Stimulated activated naive CD8-positive, alpha-beta T cell treated with anti-CD3 and anti-CD28 coated beads, Interleukin-15, Interleukin-2, amounts not matched to agents 100 ng/mL and 50 ng/mL, for 24 hours (primary cell): ENCODE results near the gene PON3.
A peak's percentile ranks its signal among the peaks of the same experiment; 100 is the strongest.

Experiments used
- H3K27ac Mint-ChIP-seq: one replicate; pipeline ENCODE4 v1.8.0; 2021; ENCODE audit warnings: mild to moderate bottlenecking, mixed read lengths
- H3K27me3 Mint-ChIP-seq: one replicate; pipeline ENCODE4 v1.8.0; 2021; ENCODE audit warnings: mixed read lengths
- H3K36me3 Mint-ChIP-seq: one replicate; pipeline ENCODE4 v1.8.0; 2021; ENCODE audit warnings: low read depth, mixed read lengths
- H3K4me1 Mint-ChIP-seq: one replicate; pipeline ENCODE4 v1.8.0; 2021; ENCODE audit warnings: low read depth, mixed read lengths
- H3K4me3 Mint-ChIP-seq: one replicate; pipeline ENCODE4 v1.8.0; 2021; ENCODE audit warnings: mild to moderate bottlenecking, mixed read lengths
- H3K9me3 Mint-ChIP-seq: one replicate; pipeline ENCODE4 v1.8.0; 2021; ENCODE audit warnings: mixed read lengths

PON3 gene

DNA sequence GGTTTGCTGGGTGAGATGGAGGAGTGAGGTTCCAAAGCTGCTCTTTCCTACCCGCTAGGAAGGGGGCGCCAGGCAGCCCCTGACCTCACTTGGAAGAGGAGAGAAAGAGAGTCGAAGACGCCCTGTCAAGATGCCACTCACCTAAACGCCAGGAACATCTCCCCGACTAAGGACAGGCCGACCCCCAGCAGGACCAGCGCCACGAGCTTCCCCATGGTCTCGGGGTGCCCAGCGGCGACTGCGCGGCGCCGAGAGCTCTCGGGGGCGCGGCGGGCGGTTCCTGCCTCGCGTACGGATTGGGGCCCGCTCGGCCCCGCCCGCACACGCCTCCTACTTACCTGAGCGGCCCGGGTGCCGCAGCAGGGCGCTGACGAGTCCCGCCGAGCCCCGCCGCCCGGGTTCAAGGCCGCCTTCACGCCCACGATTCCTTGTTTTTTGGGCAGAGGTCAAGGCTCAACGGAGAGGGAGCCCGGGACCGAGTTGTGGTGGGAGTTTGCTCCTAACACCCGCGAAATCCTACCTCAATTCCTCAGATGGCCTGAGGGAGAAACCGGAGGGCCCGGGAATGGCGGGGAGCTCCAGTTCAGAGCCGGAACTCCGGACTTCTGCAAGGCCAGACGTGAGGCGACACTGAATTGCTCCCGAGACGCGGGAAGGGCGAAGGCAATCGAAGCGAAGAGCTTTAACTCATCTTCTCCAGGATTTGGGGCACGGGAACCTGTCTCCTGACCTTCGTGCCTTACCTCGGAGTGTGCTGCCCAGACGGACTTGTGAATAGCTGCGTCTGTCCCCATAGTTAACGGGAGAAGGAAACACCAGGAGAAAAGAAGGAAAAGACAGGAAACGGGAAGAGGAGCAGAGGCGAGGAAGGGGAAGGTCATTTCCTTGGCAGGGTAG, at the start of gene PON3:
Gene PON3, minus strand, starts transcription at position 240 of the 897 bp plus-strand sequence. Its CDS starts 25 bp downstream, at position 215.
- Mint-ChIP-seq H3K27me3 (peaks cover 61% of the 10 kb centered on the region), H3K36me3 (no peaks in the 10 kb centered on the region), H3K4me1 (peaks cover 4% of the 10 kb centered on the region), H3K4me3 (peak within 1 kb of the TSS; percentile 70), H3K27ac (no peak within 1 kb of the TSS), H3K9me3 (no peaks in the 10 kb centered on the region)

DNA sequence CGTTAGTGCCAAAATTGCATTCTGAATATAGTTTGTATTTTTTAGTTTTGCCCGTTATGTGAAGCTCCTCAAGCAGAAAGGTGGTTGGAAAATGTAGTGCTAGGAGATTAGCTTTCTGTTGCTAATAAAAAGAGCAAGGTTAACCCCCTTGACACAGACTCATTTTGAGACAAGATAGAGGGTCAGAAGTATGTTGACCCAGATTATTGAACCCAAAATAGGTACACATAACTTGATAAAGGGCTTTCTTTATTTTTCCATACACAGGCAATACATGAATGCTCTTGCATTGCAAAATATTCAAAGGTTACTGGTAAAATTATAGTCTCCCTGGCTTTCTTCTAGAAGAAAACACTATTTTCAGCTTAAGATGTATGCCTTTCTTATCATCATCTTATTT, 48.6 kb upstream of the PON3 start:
- peaks cover 3% of the 10 kb centered on the region for H3K27me3 Mint-ChIP-seq

DNA sequence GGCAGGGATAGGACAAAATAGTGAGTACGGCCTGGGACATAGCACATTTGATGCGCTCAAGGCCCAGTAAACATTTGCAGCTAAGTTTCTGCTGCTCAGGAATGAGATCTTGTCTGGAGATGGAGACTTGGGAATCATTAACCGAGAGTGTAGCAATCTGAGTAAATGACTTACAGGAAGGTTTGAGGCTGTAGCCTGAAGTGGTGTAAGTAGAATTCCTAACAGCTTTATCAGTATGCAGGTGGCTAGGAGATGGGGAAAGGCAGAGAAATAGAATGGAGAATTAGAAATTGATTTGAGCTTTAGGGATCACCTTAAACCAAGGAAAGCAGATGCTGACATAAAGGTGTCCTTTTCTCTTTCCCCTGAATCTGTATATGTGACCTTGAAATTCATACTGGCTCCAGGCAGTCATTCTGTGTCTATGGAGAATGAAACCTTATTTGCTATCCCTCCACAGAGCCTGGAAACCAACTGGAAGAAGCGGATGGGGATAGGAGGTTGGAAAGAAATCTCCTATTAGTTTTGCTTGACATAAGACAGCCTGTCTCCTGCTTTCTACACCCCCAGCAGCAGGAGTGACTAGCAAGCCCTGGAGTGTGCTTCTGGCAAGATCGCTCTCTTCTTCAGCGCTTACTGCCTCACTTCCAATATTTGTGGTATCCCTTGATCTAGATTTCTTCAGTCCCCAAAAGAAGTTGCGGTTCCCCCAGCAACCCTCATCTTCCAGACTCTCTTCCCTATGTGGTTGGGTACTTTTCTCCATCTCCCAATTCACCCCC, 45.1 kb upstream of the PON3 start:
- Mint-ChIP-seq H3K27me3 (no peaks in the 10 kb centered on the region), H3K27ac (no peak overlapping the region), H3K36me3 (no peaks in the 10 kb centered on the region), H3K9me3 (no peaks in the 10 kb centered on the region), H3K4me3 (no peak overlapping the region), H3K4me1 (no peaks in the 10 kb centered on the region)

More for the DNA sequence above, 48.6 kb upstream of the PON3 start:
- Mint-ChIP-seq H3K4me3 (no peak overlapping the region), H3K9me3 (no peaks in the 10 kb centered on the region), H3K4me1 (no peaks in the 10 kb centered on the region), H3K27ac (no peak overlapping the region), H3K36me3 (no peaks in the 10 kb centered on the region)

DNA sequence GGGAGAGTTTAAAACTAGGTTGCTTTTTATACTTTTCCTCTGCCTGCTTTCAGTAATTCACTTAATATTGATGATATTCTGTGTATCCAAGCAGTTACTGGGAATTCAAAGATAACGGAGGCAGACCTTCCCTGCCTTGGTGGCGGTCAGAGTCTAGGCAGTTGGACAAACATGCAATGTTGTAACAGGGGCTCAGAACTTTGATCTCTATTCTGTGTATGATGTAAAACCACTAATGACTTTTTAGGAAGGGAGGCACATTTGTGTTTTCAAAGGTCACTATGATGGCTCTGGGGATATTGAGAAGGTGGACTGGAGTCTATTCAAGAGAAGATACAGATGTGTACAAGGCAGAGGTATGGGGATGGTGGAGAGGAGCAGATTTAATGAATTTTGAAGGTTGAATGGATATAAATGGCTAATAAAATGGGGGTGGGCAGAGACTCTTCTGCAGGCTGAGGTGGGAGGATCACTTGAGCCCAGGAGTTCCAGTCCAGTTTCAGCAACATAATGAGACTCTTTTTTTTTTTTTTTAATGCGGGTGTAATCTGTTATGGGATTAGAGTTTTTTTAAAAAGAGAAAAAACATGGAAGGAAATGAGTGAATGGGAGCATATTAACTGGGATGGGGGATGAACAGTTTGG, 44.3 kb upstream of the PON3 start:
- Mint-ChIP-seq H3K36me3 (no peaks in the 10 kb centered on the region), H3K4me3 (no peak overlapping the region), H3K27ac (no peak overlapping the region), H3K27me3 (peaks cover 3% of the 10 kb centered on the region), H3K9me3 (no peaks in the 10 kb centered on the region), H3K4me1 (peaks cover 4% of the 10 kb centered on the region)

DNA sequence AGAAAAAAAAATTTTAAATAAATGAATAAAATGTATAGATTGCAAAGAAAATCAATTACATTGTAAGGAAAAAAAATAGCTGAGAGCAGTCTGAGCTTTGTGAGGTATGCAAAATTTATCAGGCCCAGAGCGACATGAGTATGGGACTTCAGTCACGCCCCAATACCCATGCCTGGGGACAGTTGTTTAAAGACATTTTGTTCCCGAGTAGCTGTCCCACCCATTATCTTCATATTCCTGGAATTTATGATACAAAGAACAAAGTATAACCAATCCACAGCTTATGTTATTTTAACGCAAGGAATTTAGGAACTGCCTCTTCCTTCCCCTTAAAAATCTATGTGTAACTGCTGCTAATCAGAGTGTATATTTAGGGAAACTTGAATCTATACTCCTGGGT, 40.2 kb upstream of the PON3 start:
- no peak overlapping the region for H3K27ac Mint-ChIP-seq
- H3K9me3 Mint-ChIP-seq = peaks cover 3% of the 10 kb centered on the region
- peaks cover 15% of the 10 kb centered on the region for H3K4me1 Mint-ChIP-seq
- H3K36me3 Mint-ChIP-seq = no peaks in the 10 kb centered on the region
- peaks cover 6% of the 10 kb centered on the region for H3K27me3 Mint-ChIP-seq
- no peak overlapping the region for H3K4me3 Mint-ChIP-seq

DNA sequence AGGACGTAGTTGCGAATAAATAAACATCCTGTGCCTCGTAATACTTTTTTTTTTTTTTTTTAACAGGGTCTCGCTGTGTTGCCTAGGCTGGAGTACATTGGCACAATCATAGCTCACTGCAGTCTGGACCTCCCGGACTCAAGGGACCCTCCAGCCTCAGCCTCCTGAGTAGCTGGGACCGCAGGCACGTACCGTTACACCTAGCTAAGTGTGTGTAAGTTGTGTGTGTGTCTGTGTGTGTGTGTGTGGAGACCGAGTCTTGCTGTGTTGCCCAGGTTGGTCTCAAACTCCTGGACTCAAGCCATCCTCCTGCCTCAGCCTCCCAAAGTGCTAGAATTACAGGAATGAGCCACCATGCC, 39.2 kb upstream of the PON3 start:
- H3K27me3 Mint-ChIP-seq = peaks cover 6% of the 10 kb centered on the region
- peak overlapping the region; percentile 87 for H3K4me3 Mint-ChIP-seq
- H3K27ac Mint-ChIP-seq = peak overlapping the region; percentile 89
- no peaks in the 10 kb centered on the region for H3K36me3 Mint-ChIP-seq
- H3K9me3 Mint-ChIP-seq = peaks cover 3% of the 10 kb centered on the region
- H3K4me1 Mint-ChIP-seq = peaks cover 15% of the 10 kb centered on the region

DNA sequence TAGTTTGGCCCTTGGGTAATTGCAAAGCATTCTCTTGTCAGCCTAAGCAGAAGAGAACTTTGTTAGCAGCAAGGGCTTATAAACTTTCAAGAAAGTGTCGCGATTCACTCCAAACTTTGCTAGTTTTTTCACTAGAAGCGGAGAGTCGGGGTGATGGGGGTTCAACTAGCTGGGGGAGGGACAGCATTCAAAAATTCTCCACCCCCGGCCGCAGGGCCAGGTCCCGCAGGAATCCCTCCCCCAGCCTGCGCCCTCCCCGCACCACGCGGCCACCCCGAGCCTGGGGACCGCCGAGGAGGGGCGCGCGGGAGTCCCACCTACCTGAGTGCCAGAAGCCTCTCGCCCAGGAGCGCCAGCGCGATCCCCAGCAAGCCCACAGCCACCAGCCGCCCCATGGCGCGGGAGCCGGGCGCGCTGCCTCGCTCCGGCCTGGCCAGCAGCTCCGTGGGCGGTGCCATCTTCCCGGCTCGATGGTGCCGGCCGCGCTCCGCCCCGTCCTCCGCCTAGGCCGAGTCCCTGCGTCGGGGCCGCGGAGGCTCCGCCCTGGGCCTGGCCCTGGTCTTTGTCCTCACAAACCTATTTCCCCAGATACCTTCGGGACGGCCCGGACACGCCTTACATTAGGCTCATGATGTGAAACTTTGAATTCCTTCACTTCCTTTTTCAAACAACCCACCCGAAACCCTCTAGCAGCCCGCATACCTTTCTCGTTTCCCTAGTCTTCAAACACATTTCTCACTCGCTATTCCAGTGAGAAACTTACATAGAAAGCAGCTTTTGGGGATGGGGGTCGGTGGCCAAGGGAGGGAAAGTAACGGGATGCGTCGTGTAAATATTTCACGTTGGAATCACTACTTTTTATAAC, 38.6 kb upstream of the PON3 start, which contains the start of gene PON2:
Gene PON2, minus strand, starts transcription at position 472 of the 865 bp plus-strand sequence. Its CDS starts 77 bp downstream, at position 395.
- Mint-ChIP-seq H3K4me3 (peak within 1 kb of the TSS; percentile 87), H3K36me3 (no peaks in the 10 kb centered on the region), H3K4me1 (peaks cover 15% of the 10 kb centered on the region), H3K9me3 (peaks cover 3% of the 10 kb centered on the region), H3K27ac (peak within 1 kb of the TSS; percentile 89), H3K27me3 (peaks cover 6% of the 10 kb centered on the region)

DNA sequence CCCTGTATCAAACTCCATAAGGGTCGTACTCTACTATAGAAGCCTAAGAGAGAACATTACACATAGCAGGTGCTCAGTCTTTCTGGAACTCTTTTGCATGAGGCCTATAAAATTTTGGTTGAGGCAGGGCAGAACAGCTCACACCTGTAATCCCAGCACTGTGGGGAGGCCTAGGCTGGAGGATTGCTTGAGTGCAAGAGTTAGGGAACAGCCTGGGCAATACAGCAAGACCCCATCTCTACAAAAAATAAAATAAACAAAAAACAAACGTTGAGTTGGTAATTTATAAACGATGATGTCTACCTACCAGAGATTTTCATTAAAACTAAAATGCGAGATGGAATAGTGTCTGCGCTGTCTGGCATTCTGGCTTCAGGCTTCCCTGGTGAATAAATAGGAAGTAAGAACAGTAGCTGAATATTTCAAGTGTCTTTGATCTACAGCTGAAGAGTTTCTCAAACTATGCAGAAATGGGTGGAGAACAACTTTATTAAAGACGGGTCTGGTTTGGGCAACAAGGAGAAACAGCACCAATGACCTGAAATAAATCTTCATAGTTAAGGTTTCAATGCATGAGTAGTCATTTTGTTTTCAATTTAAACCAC, 37.9 kb upstream of the PON3 start:
- Mint-ChIP-seq H3K9me3 (peaks cover 3% of the 10 kb centered on the region), H3K27me3 (peaks cover 6% of the 10 kb centered on the region), H3K4me1 (peaks cover 15% of the 10 kb centered on the region), H3K27ac (no peak overlapping the region), H3K36me3 (no peaks in the 10 kb centered on the region), H3K4me3 (peak overlapping the region; percentile 87)

DNA sequence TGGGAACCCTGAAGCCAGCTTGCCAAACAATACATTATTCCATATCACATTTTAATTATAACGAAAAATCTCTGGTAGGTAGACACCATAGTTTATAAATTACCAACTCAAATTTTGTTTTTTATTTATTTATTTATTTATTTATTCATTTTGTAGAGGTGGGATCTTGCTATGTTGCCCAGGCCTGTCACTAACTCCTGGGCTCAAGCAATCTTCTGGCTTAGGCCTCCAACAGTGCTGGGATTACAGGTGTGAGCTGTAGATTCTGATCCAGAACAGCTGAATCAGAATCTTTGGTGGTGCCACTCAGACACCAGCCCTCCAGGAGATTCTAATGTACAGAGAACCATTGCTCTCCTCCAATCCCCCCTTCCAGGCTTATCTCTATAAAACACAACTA, 37.0 kb upstream of the PON3 start:
- peaks cover 6% of the 10 kb centered on the region for H3K27me3 Mint-ChIP-seq

DNA sequence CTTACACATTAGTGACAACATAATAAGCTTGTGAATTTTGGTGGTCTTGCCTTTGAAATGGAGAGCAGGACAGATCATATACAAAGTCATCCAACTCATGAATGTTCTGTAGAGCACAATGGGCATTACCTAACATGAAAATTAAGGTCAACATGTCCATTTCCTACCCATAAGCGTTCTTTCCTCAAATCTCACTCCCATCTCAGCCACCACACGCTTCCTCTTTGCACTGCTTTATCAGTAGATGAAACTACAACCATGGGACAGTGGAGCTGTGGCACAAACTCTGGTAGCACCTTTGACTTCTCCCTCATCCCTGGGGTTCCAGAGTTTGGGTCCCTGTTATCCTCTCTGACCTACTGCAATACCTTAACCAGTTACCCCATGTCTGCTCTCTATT, 36.4 kb upstream of the PON3 start:
- Mint-ChIP-seq H3K27ac (no peak overlapping the region), H3K9me3 (peaks cover 3% of the 10 kb centered on the region), H3K27me3 (peaks cover 6% of the 10 kb centered on the region), H3K4me1 (peaks cover 15% of the 10 kb centered on the region), H3K4me3 (no peak overlapping the region), H3K36me3 (no peaks in the 10 kb centered on the region)

More for the DNA sequence above, 37.0 kb upstream of the PON3 start:
- H3K27ac Mint-ChIP-seq = no peak overlapping the region
- H3K4me3 Mint-ChIP-seq = no peak overlapping the region
- H3K4me1 Mint-ChIP-seq = peaks cover 15% of the 10 kb centered on the region
- peaks cover 3% of the 10 kb centered on the region for H3K9me3 Mint-ChIP-seq
- no peaks in the 10 kb centered on the region for H3K36me3 Mint-ChIP-seq

DNA sequence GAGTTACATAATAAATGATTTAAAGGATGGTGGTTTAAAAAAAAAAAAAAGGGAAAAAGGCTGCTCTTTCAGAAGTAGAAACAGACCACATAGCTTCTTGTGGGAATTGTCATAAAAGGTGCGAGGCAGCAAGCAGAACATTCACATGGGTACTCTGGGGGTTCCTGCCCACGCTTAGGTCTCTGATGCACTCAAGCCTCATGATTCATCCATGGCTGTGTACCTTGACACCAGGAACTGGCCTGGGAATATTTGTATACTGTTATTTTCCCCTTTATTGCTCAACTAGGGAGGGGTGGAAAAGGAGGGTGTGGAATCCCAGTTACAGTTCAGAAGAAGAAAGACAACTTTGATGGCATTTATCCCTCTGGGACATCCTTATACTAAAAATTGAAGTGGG, 34.7 kb upstream of the PON3 start:
- H3K27me3 Mint-ChIP-seq = peaks cover 4% of the 10 kb centered on the region
- peaks cover 12% of the 10 kb centered on the region for H3K4me1 Mint-ChIP-seq
- H3K4me3 Mint-ChIP-seq = no peak overlapping the region
- H3K9me3 Mint-ChIP-seq = peaks cover 3% of the 10 kb centered on the region
- H3K27ac Mint-ChIP-seq = no peak overlapping the region
- H3K36me3 Mint-ChIP-seq = no peaks in the 10 kb centered on the region

DNA sequence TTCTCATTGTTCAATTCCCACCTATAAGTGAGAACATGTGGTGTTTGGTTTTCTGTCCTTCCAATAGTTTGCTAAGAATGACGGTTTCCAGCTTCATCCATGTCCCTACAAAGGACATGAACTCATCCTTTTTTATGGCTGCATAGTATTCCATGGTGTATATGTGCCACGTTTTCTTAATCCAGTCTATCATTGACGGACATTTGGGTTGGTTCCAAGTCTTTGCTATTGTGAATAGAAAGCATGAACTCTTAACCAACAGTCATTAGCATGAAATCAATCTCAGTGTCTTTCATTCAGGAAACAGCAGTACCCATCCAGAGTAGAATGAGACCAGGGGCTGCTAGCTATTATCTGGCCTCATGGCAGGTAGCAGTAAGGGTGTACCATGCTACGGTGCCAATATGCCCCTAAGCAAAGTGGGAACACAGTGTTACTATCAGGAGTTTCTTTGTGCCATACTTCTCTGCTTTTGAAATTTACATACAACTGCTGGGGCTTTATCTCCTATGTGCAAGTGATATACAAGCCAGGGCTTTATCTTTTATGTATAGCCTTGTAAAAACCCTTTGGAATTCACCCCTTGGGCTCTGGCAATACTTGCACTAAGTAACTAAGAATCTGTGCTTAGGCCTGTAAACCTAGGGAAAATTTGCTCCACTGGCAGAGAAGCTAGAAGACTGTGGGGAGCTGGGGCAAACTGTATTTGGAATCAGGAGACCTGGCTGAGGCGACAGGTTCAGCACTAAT, 33.2 kb upstream of the PON3 start:
- Mint-ChIP-seq H3K4me1 (peaks cover 4% of the 10 kb centered on the region), H3K36me3 (no peaks in the 10 kb centered on the region), H3K27ac (no peak overlapping the region), H3K9me3 (peaks cover 3% of the 10 kb centered on the region), H3K27me3 (peaks cover 4% of the 10 kb centered on the region), H3K4me3 (no peak overlapping the region)

DNA sequence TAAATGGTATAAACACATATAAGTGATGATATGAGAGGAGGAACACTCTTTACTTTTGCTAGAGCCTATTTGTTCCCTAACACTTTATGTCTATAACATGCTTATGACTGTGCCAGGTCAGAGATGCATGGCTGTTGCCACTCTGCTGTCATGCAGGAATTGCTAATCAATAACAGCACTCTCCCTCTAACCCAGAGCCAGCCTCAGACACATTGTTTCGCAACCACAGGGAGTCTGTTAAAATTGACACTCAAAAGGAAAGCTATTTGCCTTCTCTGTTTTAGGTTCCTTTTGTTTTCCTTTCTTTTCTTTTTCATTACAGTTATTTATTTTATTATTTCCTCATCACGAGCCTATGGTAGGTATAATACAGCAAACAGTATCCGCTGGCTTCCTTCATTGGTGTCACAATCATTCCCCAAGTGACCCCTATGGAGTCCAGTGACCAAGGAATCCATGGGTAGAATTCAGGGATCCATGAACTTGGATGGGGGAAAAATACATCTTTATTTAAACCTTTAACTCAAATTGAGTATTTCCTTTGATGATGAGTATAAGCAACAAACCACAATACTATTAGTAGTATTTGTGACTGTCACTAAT, 31.8 kb upstream of the PON3 start:
- Mint-ChIP-seq H3K4me1 (no peaks in the 10 kb centered on the region), H3K4me3 (no peak overlapping the region), H3K27ac (no peak overlapping the region), H3K36me3 (peaks cover 10% of the 10 kb centered on the region), H3K9me3 (no peaks in the 10 kb centered on the region), H3K27me3 (no peaks in the 10 kb centered on the region)
